Measurements from ENCODE around the gene TMEM236. TPM values are rescaled to one million over a fixed set of nuclear protein-coding genes. Genes with fewer than 3 reads are reported as not detected.

TMEM236 gene
- polyA plus RNA-seq, 1 donor (not counting 4 experiments of a cell fraction or from before 2014, with no cell fraction given): 0.13 TPM

DNA sequence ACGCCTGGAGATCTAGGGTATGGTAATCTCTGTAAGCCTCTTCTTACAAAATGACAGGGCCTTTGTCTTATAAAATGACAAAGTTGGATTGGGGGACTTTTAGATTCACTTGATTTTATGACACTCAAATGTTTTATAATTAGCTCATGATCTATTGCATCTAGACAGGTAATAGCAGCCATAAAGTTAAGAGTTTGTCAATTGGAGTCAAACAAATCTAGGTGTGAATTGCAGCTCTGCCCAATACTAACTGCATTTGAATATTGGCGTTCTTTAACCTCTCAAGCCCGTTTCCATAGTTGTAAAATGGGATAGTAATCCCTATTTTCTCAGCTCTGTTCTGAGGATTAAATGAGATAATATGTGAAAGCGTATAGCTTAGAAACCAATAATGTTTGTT lies 43.1 kb downstream of the TMEM236 start:
- no peak overlapping the region for H3K4me3 ChIP-seq (ENCODE audit: control insufficient read depth in 2 of 3, extremely low read depth in 1 of 3, insufficient read depth in 2 of 3, low read depth in 1 of 3, low read length in 3 of 3)
- H3K27me3 ChIP-seq (ENCODE audit: control insufficient read depth, extremely low read depth, insufficient read depth, low read length): no peaks in the 10 kb centered on the region
- no peaks in the 10 kb centered on the region for H3K36me3 ChIP-seq (ENCODE audit: control insufficient read depth in 2 of 2, extremely low read depth in 1 of 2, insufficient read depth in 2 of 2, low read length in 2 of 2)
- H3K4me1 ChIP-seq (ENCODE audit: control insufficient read depth, extremely low read depth, insufficient read depth, low read length): no peaks in the 10 kb centered on the region
- TF ChIP-seq, protein P1, sequence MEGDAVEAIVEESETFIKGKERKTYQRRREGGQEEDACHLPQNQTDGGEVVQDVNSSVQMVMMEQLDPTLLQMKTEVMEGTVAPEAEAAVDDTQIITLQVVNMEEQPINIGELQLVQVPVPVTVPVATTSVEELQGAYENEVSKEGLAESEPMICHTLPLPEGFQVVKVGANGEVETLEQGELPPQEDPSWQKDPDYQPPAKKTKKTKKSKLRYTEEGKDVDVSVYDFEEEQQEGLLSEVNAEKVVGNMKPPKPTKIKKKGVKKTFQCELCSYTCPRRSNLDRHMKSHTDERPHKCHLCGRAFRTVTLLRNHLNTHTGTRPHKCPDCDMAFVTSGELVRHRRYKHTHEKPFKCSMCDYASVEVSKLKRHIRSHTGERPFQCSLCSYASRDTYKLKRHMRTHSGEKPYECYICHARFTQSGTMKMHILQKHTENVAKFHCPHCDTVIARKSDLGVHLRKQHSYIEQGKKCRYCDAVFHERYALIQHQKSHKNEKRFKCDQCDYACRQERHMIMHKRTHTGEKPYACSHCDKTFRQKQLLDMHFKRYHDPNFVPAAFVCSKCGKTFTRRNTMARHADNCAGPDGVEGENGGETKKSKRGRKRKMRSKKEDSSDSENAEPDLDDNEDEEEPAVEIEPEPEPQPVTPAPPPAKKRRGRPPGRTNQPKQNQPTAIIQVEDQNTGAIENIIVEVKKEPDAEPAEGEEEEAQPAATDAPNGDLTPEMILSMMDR (optimal IDR thresholded peaks at IDR 0.05 in 1 of 3, IDR thresholded peaks at IDR 0.05 in 1 of 3, conservative IDR thresholded peaks at IDR 0.05 in 1 of 3; ENCODE audit: extremely low read depth in 1 of 3, insufficient read depth in 2 of 3, low read length in 3 of 3): no peak
- TF ChIP-seq EZH2 (IDR thresholded peaks at IDR 0.05; ENCODE audit: low read length): no peak
- no peaks in the 10 kb centered on the region for H3K9me1 ChIP-seq (ENCODE audit: control insufficient read depth, extremely low read depth, insufficient read depth, low read length)
- no peak overlapping the region for H2AFZ ChIP-seq (ENCODE audit: control insufficient read depth, low read length)
- no peaks in the 10 kb centered on the region for H3K9me3 ChIP-seq (ENCODE audit: control insufficient read depth, low read depth, low read length)
- DNase-seq (ENCODE audit: low read depth, low spot score) (no peak), FAIRE-seq (no peak)
- H3K9ac ChIP-seq (ENCODE audit: control insufficient read depth, extremely low read depth, insufficient read depth, low read length): no peak overlapping the region
- no peak overlapping the region for H3K27ac ChIP-seq (ENCODE audit: control insufficient read depth, insufficient read depth, low read length)
- H4K20me1 ChIP-seq (ENCODE audit: control insufficient read depth, extremely low read depth, insufficient read depth, low read length): no peaks in the 10 kb centered on the region
- H3K4me2 ChIP-seq (ENCODE audit: control insufficient read depth, extremely low read depth, insufficient read depth, low read depth, low read length): no peak overlapping the region
- dilution Hi-C loops (cut with MboI; ENCODE audit: extremely low pct_ligation_motif_present, low sequenced_read_pairs): no loop called here
- H3K79me2 ChIP-seq (ENCODE audit: control insufficient read depth, insufficient read depth, low read length): no peaks in the 10 kb centered on the region

DNA sequence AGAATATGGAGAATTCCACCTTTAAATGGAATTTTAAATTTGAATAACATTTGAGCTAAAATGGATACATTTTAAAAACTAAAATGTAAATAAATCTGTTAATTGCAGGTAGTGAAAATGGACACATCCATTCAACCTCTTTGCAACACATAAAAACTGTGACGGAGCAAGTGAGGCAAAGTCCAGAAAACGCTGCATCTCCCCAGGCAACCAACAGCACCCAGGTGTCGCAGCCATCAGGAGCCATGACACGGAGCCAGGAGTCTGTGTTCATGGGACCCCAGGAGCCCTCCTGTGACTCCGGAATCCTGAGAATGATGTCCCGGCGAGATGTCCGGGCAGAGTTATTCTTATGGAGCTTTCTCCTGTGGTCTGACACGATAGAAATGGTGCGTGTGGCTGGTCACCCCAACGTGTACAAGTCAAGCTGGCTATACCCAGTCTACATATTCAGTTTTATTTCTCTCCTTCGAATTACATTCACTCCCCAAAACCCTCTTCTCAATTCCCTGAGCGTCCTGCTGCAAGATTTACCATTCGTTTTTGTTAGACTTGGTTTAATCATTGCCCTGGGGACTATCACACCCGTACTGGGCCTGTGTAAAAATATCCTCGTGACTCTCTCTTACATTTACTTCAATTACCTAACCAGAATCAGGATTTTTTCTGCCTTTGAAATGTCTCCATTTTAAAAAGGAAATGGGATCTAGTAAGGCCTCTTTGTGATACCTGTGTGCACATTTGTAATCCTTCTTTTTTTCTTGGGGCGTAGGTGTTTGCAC lies 44.0 kb downstream of the TMEM236 start:
- no peaks in the 10 kb centered on the region for H3K36me3 ChIP-seq (ENCODE audit: control insufficient read depth in 2 of 2, extremely low read depth in 1 of 2, insufficient read depth in 2 of 2, low read length in 2 of 2)
- no peak overlapping the region for H3K9ac ChIP-seq (ENCODE audit: control insufficient read depth, extremely low read depth, insufficient read depth, low read length)
- H3K79me2 ChIP-seq (ENCODE audit: control insufficient read depth, insufficient read depth, low read length): no peaks in the 10 kb centered on the region
- no peak overlapping the region for H3K4me2 ChIP-seq (ENCODE audit: control insufficient read depth, extremely low read depth, insufficient read depth, low read depth, low read length)
- H3K4me3 ChIP-seq (ENCODE audit: control insufficient read depth in 2 of 3, extremely low read depth in 1 of 3, insufficient read depth in 2 of 3, low read depth in 1 of 3, low read length in 3 of 3): no peak overlapping the region
- H2AFZ ChIP-seq (ENCODE audit: control insufficient read depth, low read length): no peak overlapping the region
- TF ChIP-seq EZH2 (IDR thresholded peaks at IDR 0.05; ENCODE audit: low read length): no peak
- TF ChIP-seq, protein P1 (optimal IDR thresholded peaks at IDR 0.05 in 1 of 3, IDR thresholded peaks at IDR 0.05 in 1 of 3, conservative IDR thresholded peaks at IDR 0.05 in 1 of 3; ENCODE audit: extremely low read depth in 1 of 3, insufficient read depth in 2 of 3, low read length in 3 of 3): no peak
- DNase-seq (ENCODE audit: low read depth, low spot score) (no peak), FAIRE-seq (no peak)
- H3K27me3 ChIP-seq (ENCODE audit: control insufficient read depth, extremely low read depth, insufficient read depth, low read length): no peaks in the 10 kb centered on the region
- no peaks in the 10 kb centered on the region for H3K9me3 ChIP-seq (ENCODE audit: control insufficient read depth, low read depth, low read length)
- H3K4me1 ChIP-seq (ENCODE audit: control insufficient read depth, extremely low read depth, insufficient read depth, low read length): no peaks in the 10 kb centered on the region
- no peaks in the 10 kb centered on the region for H4K20me1 ChIP-seq (ENCODE audit: control insufficient read depth, extremely low read depth, insufficient read depth, low read length)
- dilution Hi-C loops (cut with MboI; ENCODE audit: extremely low pct_ligation_motif_present, low sequenced_read_pairs): no loop called here
- H3K27ac ChIP-seq (ENCODE audit: control insufficient read depth, insufficient read depth, low read length): no peak overlapping the region
- no peaks in the 10 kb centered on the region for H3K9me1 ChIP-seq (ENCODE audit: control insufficient read depth, extremely low read depth, insufficient read depth, low read length)
